ENCODE measurements around the gene LRRC4C. TPM values are rescaled to one million over a fixed set of nuclear protein-coding genes. Genes with fewer than 3 reads are reported as not detected.

Gene LRRC4C
- total and polyA plus RNA-seq, 4 experiments from 2014 or later, result not detected

DNA sequence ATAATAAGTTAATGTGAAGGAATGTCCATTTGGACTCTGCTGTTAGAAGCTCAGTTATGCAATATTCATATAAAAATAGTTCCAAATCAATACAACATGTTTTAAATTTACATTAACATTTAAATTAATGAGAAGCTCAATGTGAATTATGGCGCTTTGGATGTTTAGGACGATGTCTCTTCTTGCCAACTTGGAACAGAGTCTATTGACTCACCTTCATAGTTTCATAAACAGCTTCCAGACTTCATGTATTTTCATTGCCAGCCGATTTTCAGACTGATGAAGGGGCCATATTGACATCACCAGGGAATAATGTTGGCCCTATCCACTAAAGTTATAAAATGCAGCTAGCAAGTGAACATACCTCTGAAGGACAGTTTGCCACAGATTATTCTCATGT, 1136.2 kb downstream of the LRRC4C start:
- no peaks in the 10 kb centered on the region for H3K27me3 Mint-ChIP-seq
- ChIA-PET POLR2A (ENCODE audit: partially characterized antibody) (no interaction called here), CTCF (ENCODE audit: partially characterized antibody) (no interaction called here)
- Histone ChIP-seq H3K9me3 (ENCODE audit: control insufficient read depth in 1 of 2, low read length in 2 of 2) (peaks cover 0 to 5% of the 10 kb centered on the region in 2 donors), H3K36me3 (ENCODE audit: insufficient read depth, low read length) (no peaks in the 10 kb centered on the region), H3K4me3 (ENCODE audit: low read length in 2 of 2) (no peak overlapping the region), H3K27me3 (ENCODE audit: insufficient read depth, low read length) (no peaks in the 10 kb centered on the region), H3K4me1 (ENCODE audit: insufficient read depth, low read length) (no peaks in the 10 kb centered on the region), H3K27ac (ENCODE audit: low read depth, low read length) (no peak overlapping the region)
- peaks cover 0 to 17% (median 6%) of the 10 kb centered on the region in 8 donors for H3K9me3 Mint-ChIP-seq
- no peak overlapping the region for H3K27ac Mint-ChIP-seq
- H3K36me3 Mint-ChIP-seq, result no peaks in the 10 kb centered on the region
- intact Hi-C loops (cut with micrococcal nuclease), result no loop called here
- no peaks in the 10 kb centered on the region for H3K4me1 Mint-ChIP-seq
- no peak overlapping the region for H3K4me3 Mint-ChIP-seq
- DNase-seq, result no peak

GRCh38 chr11:40321537-40321936, 1137.9 kb downstream of the LRRC4C start:
- Histone ChIP-seq H3K27ac (ENCODE audit: low read depth, low read length) (no peak overlapping the region), H3K4me1 (ENCODE audit: insufficient read depth, low read length) (no peaks in the 10 kb centered on the region), H3K9me3 (ENCODE audit: control insufficient read depth in 1 of 2, low read length in 2 of 2) (peaks cover 0 to 5% of the 10 kb centered on the region in 2 donors), H3K4me3 (ENCODE audit: low read length in 2 of 2) (no peak overlapping the region), H3K36me3 (ENCODE audit: insufficient read depth, low read length) (no peaks in the 10 kb centered on the region), H3K27me3 (ENCODE audit: insufficient read depth, low read length) (no peaks in the 10 kb centered on the region)
- CTCF ChIA-PET (ENCODE audit: partially characterized antibody), result no interaction called here
- H3K27me3 Mint-ChIP-seq, result no peaks in the 10 kb centered on the region
- H3K9me3 Mint-ChIP-seq, result peaks cover 0 to 15% (median 9%) of the 10 kb centered on the region in 8 donors
- POLR2A ChIA-PET (ENCODE audit: partially characterized antibody), result no interaction called here
- H3K27ac Mint-ChIP-seq, result no peak overlapping the region
- no peak overlapping the region for H3K4me3 Mint-ChIP-seq
- intact Hi-C loops (cut with micrococcal nuclease), result no loop called here
- H3K4me1 Mint-ChIP-seq, result no peaks in the 10 kb centered on the region
- no peaks in the 10 kb centered on the region for H3K36me3 Mint-ChIP-seq
- DNase-seq, result no peak

GRCh38 chr11:40316171-40316570, 1143.3 kb downstream of the LRRC4C start:
- H3K4me3 Mint-ChIP-seq, result no peak overlapping the region
- H3K36me3 Mint-ChIP-seq, result no peaks in the 10 kb centered on the region
- DNase-seq, result no peak
- ChIA-PET POLR2A (ENCODE audit: partially characterized antibody) (no interaction called here), CTCF (ENCODE audit: partially characterized antibody) (no interaction called here)
- no peak overlapping the region for H3K27ac Mint-ChIP-seq
- Histone ChIP-seq H3K36me3 (ENCODE audit: insufficient read depth, low read length) (no peaks in the 10 kb centered on the region), H3K27me3 (ENCODE audit: insufficient read depth, low read length) (no peaks in the 10 kb centered on the region), H3K9me3 (ENCODE audit: control insufficient read depth in 1 of 2, low read length in 2 of 2) (no peaks in the 10 kb centered on the region), H3K4me3 (ENCODE audit: low read length in 2 of 2) (no peak overlapping the region), H3K4me1 (ENCODE audit: insufficient read depth, low read length) (no peaks in the 10 kb centered on the region), H3K27ac (ENCODE audit: low read depth, low read length) (no peak overlapping the region)
- H3K4me1 Mint-ChIP-seq, result no peaks in the 10 kb centered on the region
- intact Hi-C loops (cut with micrococcal nuclease), result no loop called here
- no peaks in the 10 kb centered on the region for H3K27me3 Mint-ChIP-seq
- peaks cover 0 to 11% (median 6%) of the 10 kb centered on the region in 8 donors for H3K9me3 Mint-ChIP-seq

DNA sequence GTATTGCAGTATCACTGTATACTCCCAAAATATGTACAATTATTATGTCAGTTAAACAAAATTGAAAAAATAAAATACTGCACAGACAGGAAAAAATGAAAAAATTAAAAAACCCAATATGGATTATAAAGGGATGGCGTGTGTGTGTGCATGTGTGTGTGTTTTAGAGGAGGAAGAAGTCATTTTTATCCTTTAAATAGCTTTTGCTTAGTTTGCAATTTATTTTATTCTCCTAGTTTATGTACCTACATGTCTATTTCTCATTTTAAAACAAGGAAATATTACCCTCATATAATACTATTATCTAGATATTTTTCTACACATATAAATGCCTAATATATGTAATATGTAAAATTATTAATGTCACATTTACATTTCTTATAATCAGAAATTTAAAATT, 1144.3 kb downstream of the LRRC4C start:
- H3K4me3 ChIP-seq (ENCODE audit: low read length in 2 of 2), result no peak overlapping the region
- Mint-ChIP-seq H3K4me3 (no peak overlapping the region), H3K27me3 (no peaks in the 10 kb centered on the region), H3K9me3 (peaks cover 0 to 16% (median 6%) of the 10 kb centered on the region in 8 donors), H3K36me3 (no peaks in the 10 kb centered on the region), H3K4me1 (no peaks in the 10 kb centered on the region), H3K27ac (no peak overlapping the region)
- DNase-seq, result no peak
- H3K9me3 ChIP-seq (ENCODE audit: control insufficient read depth in 1 of 2, low read length in 2 of 2), result no peaks in the 10 kb centered on the region
- no peaks in the 10 kb centered on the region for H3K36me3 ChIP-seq (ENCODE audit: insufficient read depth, low read length)
- ChIA-PET CTCF (ENCODE audit: partially characterized antibody) (no interaction called here), POLR2A (ENCODE audit: partially characterized antibody) (no interaction called here)
- no peak overlapping the region for H3K27ac ChIP-seq (ENCODE audit: low read depth, low read length)
- H3K4me1 ChIP-seq (ENCODE audit: insufficient read depth, low read length), result no peaks in the 10 kb centered on the region
- H3K27me3 ChIP-seq (ENCODE audit: insufficient read depth, low read length), result no peaks in the 10 kb centered on the region
- intact Hi-C loops (cut with micrococcal nuclease), result no loop called here

DNA sequence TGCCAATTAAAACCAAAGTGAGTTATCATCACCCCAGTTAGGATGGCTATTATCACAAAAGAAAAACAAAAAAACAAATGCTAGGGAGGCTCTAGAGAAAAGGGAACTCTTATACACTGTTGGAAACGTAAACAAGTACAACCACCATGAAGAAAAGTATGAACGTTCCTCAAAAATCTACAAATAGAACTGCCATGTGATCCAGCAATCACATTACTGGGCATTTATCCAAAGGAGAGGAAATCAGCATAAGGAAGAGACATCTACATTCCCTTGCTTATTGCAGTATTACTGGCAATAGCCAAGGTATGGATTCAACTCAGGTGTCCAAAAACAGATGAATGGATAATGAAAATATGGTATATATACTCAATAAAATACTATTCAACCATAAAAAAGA, 1145.1 kb downstream of the LRRC4C start:
- CTCF ChIA-PET (ENCODE audit: partially characterized antibody), result no interaction called here
- POLR2A ChIA-PET (ENCODE audit: partially characterized antibody), result no interaction called here
- Histone ChIP-seq H3K9me3 (ENCODE audit: control insufficient read depth in 1 of 2, low read length in 2 of 2) (no peaks in the 10 kb centered on the region), H3K27ac (ENCODE audit: low read depth, low read length) (no peak overlapping the region), H3K36me3 (ENCODE audit: insufficient read depth, low read length) (no peaks in the 10 kb centered on the region), H3K27me3 (ENCODE audit: insufficient read depth, low read length) (no peaks in the 10 kb centered on the region), H3K4me3 (ENCODE audit: low read length in 2 of 2) (no peak overlapping the region), H3K4me1 (ENCODE audit: insufficient read depth, low read length) (no peaks in the 10 kb centered on the region)
- H3K27me3 Mint-ChIP-seq, result no peaks in the 10 kb centered on the region
- no peaks in the 10 kb centered on the region for H3K36me3 Mint-ChIP-seq
- H3K27ac Mint-ChIP-seq, result peak overlapping the region in 1 of 7 donors; percentile 35
- no peak for DNase-seq
- no peaks in the 10 kb centered on the region for H3K4me1 Mint-ChIP-seq
- intact Hi-C loops (cut with micrococcal nuclease), result no loop called here
- no peak overlapping the region for H3K4me3 Mint-ChIP-seq
- H3K9me3 Mint-ChIP-seq, result peaks cover 0 to 16% (median 6%) of the 10 kb centered on the region in 8 donors

- POLR2A ChIA-PET (ENCODE audit: partially characterized antibody), result no interaction called here
Observed at GRCh38 chr11:40306938-40307548, 1152.4 kb downstream of the LRRC4C start.

GRCh38 chr11:40302669-40303068, 1156.8 kb downstream of the LRRC4C start:
- Mint-ChIP-seq H3K4me1 (no peaks in the 10 kb centered on the region), H3K9me3 (peaks cover 2 to 15% (median 7%) of the 10 kb centered on the region in 8 donors), H3K27ac (no peak overlapping the region), H3K27me3 (no peaks in the 10 kb centered on the region), H3K4me3 (no peak overlapping the region), H3K36me3 (no peaks in the 10 kb centered on the region)
- POLR2A ChIA-PET (ENCODE audit: partially characterized antibody), result no interaction called here
- no peak for DNase-seq
- Histone ChIP-seq H3K9me3 (ENCODE audit: control insufficient read depth in 1 of 2, low read length in 2 of 2) (no peaks in the 10 kb centered on the region), H3K4me3 (ENCODE audit: low read length in 2 of 2) (no peak overlapping the region), H3K27me3 (ENCODE audit: insufficient read depth, low read length) (no peaks in the 10 kb centered on the region), H3K27ac (ENCODE audit: low read depth, low read length) (no peak overlapping the region), H3K4me1 (ENCODE audit: insufficient read depth, low read length) (no peaks in the 10 kb centered on the region), H3K36me3 (ENCODE audit: insufficient read depth, low read length) (no peaks in the 10 kb centered on the region)
- intact Hi-C loops (cut with micrococcal nuclease), result no loop called here
- CTCF ChIA-PET (ENCODE audit: partially characterized antibody), result interaction anchor here (1.3 kb wide), 1 partner anchor 9 kb away, joined by 4 read pairs; no protein-coding TSS in a partner anchor

More at GRCh38 chr11:40306938-40307548, 1152.4 kb downstream of the LRRC4C start:
- Mint-ChIP-seq H3K27ac (no peak overlapping the region), H3K4me1 (no peaks in the 10 kb centered on the region), H3K36me3 (no peaks in the 10 kb centered on the region), H3K4me3 (no peak overlapping the region), H3K9me3 (peaks cover 0 to 31% (median 6%) of the 10 kb centered on the region in 8 donors), H3K27me3 (no peaks in the 10 kb centered on the region)
- DNase-seq, result no peak
- Histone ChIP-seq H3K27me3 (ENCODE audit: insufficient read depth, low read length) (no peaks in the 10 kb centered on the region), H3K36me3 (ENCODE audit: insufficient read depth, low read length) (no peaks in the 10 kb centered on the region), H3K4me1 (ENCODE audit: insufficient read depth, low read length) (no peaks in the 10 kb centered on the region), H3K9me3 (ENCODE audit: control insufficient read depth in 1 of 2, low read length in 2 of 2) (no peaks in the 10 kb centered on the region), H3K4me3 (ENCODE audit: low read length in 2 of 2) (no peak overlapping the region), H3K27ac (ENCODE audit: low read depth, low read length) (no peak overlapping the region)
- CTCF ChIA-PET (ENCODE audit: partially characterized antibody), result no interaction called here
- intact Hi-C loops (cut with micrococcal nuclease), result no loop called here

GRCh38 chr11:40295466-40295865, 1164.0 kb downstream of the LRRC4C start:
- Mint-ChIP-seq H3K27ac (no peak overlapping the region), H3K27me3 (peaks cover 5 to 7% of the 10 kb centered on the region in 2 donors), H3K36me3 (no peaks in the 10 kb centered on the region), H3K4me1 (peaks cover 0 to 13% (median 5%) of the 10 kb centered on the region in 4 donors), H3K9me3 (peaks cover 0 to 14% (median 8%) of the 10 kb centered on the region in 8 donors), H3K4me3 (no peak overlapping the region)
- intact Hi-C loops (cut with micrococcal nuclease), result no loop called here
- no peak for DNase-seq
- Histone ChIP-seq H3K4me3 (ENCODE audit: low read length in 2 of 2) (no peak overlapping the region), H3K27me3 (ENCODE audit: insufficient read depth, low read length) (no peaks in the 10 kb centered on the region), H3K4me1 (ENCODE audit: insufficient read depth, low read length) (no peaks in the 10 kb centered on the region), H3K27ac (ENCODE audit: low read depth, low read length) (no peak overlapping the region), H3K36me3 (ENCODE audit: insufficient read depth, low read length) (no peaks in the 10 kb centered on the region), H3K9me3 (ENCODE audit: control insufficient read depth in 1 of 2, low read length in 2 of 2) (no peaks in the 10 kb centered on the region)
- ChIA-PET POLR2A (ENCODE audit: partially characterized antibody) (no interaction called here), CTCF (ENCODE audit: partially characterized antibody) (no interaction called here)
